ENCODE measurements around the gene ZDHHC11B.
"Not testable (repeated sequence)": the region's sequence is repeated elsewhere in the genome, so short reads cannot be mapped to it uniquely, and the experiment has no call there.

The ZDHHC11B gene

DNA sequence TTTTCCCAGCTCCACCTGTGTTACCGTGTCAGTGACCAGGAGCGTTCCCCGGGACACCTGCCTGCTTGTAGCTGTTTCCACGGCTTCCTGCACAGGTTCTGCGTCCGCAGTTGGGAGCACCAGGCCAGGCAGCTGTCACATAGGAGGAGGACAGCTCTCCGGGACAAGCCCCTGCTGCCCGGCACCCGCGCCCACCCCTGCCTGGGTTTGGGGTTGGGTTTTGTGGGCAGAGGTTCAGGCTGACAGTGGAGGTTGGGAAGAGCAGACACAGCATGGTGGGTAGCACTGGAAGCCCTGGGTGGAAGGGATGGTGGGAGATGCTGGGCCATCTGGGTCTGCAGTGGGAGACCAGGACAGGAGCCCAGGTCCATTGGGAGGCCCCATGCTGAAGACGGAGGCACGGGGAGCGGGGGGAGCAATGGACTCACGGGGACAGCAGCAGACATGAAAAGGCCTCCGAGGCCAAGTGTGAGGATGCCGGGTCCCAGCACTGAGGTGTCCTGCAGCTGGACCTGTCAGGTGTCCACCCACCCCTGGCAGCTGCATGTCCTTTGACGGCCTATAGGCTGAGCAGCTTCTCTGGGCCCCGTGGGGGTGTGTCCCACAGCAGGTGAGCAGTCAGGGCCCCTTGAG lies 2.8 kb upstream of the ZDHHC11B start:
- 88% methylated on average over 8 of the region's 18 CpGs for WGBS
- not testable (repeated sequence) for H3K27ac ChIP-seq (ENCODE audit: low read length, poor library complexity, severe bottlenecking)

DNA sequence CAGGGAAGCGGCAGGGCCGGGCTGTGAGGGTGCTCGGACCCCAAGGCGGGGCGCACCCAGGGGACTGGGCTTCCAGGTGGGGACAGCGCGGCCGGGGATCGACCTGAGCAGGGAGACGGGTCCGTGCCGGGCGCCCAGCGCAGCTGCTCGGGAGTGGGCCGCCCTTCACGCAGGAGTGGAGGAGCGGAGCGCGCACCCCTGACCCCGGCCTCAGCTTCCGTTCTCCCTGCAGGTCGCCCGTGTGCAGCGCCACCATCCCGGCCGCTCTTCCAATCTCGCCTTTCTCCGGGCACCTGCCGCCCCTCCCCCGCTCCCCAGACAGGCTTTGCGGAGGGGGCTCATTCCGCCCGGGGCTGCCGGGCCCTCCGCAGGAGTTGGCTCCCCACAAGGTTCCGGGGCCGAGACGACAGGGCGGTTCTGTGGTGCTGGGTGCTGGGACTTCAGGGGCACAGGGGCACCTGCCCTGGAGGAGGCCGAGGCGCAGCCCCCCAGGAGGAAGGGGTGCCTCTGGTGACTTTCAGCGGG lies 714 bp upstream of the ZDHHC11B start:
- not testable (repeated sequence) for H3K14ac ChIP-seq (ENCODE audit: low read length in 2 of 2); H3K27me3 ChIP-seq (ENCODE audit: control insufficient read depth in 1 of 2, insufficient read depth in 1 of 2, low read length in 2 of 2); H3K27ac ChIP-seq (ENCODE audit: low read length, poor library complexity, severe bottlenecking); H3K18ac ChIP-seq (ENCODE audit: low read depth in 1 of 2, low read length in 2 of 2); DNase-seq; H3K79me1 ChIP-seq (replicated peaks; ENCODE audit: low read length, poor library complexity, severe bottlenecking); H4K8ac ChIP-seq (ENCODE audit: low read length); H3K23ac ChIP-seq (ENCODE audit: low read length in 2 of 2); H3K9ac ChIP-seq (ENCODE audit: low read length); H2BK5ac ChIP-seq (ENCODE audit: low read depth, low read length, poor library complexity, severe bottlenecking); H2BK12ac ChIP-seq (ENCODE audit: low read length in 2 of 2); H4K91ac ChIP-seq (ENCODE audit: low read length); H2AK5ac ChIP-seq (ENCODE audit: low read length, severe bottlenecking); H3K36me3 ChIP-seq (ENCODE audit: control insufficient read depth in 1 of 2, insufficient read depth in 2 of 2, low read depth in 1 of 2, low read length in 2 of 2); H3K9me3 ChIP-seq (ENCODE audit: control insufficient read depth, low read length); H2BK15ac ChIP-seq (ENCODE audit: low read depth, poor library complexity, severe bottlenecking); H2AFZ ChIP-seq (ENCODE audit: low read depth, low read length); H2BK120ac ChIP-seq (ENCODE audit: low read depth, low read length); H3K4ac ChIP-seq (ENCODE audit: low read depth in 1 of 2, low read length in 2 of 2)
- 33% methylated on average over 15 of the region's 43 CpGs for WGBS
- H3K4me3 ChIP-seq (ENCODE audit: insufficient read depth in 1 of 2, low read depth in 1 of 2, low read length in 2 of 2), result peak overlapping the region in 1 of 2 experiments; percentile 56
- H3K4me1 ChIP-seq (ENCODE audit: control insufficient read depth, insufficient read depth, low read depth, low read length), result peaks cover 17% of the 10 kb centered on the region
- H3K4me2 ChIP-seq (ENCODE audit: low read length, poor library complexity, severe bottlenecking), result peak overlapping the region; percentile 88

More for the DNA sequence above, 2.8 kb upstream of the ZDHHC11B start:
- not testable (repeated sequence) for H2BK12ac ChIP-seq (ENCODE audit: low read length in 2 of 2); H3K79me1 ChIP-seq (replicated peaks; ENCODE audit: low read length, poor library complexity, severe bottlenecking); H3K4me3 ChIP-seq (ENCODE audit: insufficient read depth in 1 of 2, low read depth in 1 of 2, low read length in 2 of 2); H2AK5ac ChIP-seq (ENCODE audit: low read length, severe bottlenecking); H3K9ac ChIP-seq (ENCODE audit: low read length); DNase-seq; H3K14ac ChIP-seq (ENCODE audit: low read length in 2 of 2); H2BK15ac ChIP-seq (ENCODE audit: low read depth, poor library complexity, severe bottlenecking); H3K4ac ChIP-seq (ENCODE audit: low read depth in 1 of 2, low read length in 2 of 2); H4K8ac ChIP-seq (ENCODE audit: low read length); H3K18ac ChIP-seq (ENCODE audit: low read depth in 1 of 2, low read length in 2 of 2); H3K23ac ChIP-seq (ENCODE audit: low read length in 2 of 2); H3K36me3 ChIP-seq (ENCODE audit: control insufficient read depth in 1 of 2, insufficient read depth in 2 of 2, low read depth in 1 of 2, low read length in 2 of 2); H3K9me3 ChIP-seq (ENCODE audit: control insufficient read depth, low read length); H4K91ac ChIP-seq (ENCODE audit: low read length); H2BK120ac ChIP-seq (ENCODE audit: low read depth, low read length); H3K4me2 ChIP-seq (ENCODE audit: low read length, poor library complexity, severe bottlenecking); H2AFZ ChIP-seq (ENCODE audit: low read depth, low read length); H2BK5ac ChIP-seq (ENCODE audit: low read depth, low read length, poor library complexity, severe bottlenecking); H3K27me3 ChIP-seq (ENCODE audit: control insufficient read depth in 1 of 2, insufficient read depth in 1 of 2, low read length in 2 of 2)
- peaks cover 17% of the 10 kb centered on the region for H3K4me1 ChIP-seq (ENCODE audit: control insufficient read depth, insufficient read depth, low read depth, low read length)

DNA sequence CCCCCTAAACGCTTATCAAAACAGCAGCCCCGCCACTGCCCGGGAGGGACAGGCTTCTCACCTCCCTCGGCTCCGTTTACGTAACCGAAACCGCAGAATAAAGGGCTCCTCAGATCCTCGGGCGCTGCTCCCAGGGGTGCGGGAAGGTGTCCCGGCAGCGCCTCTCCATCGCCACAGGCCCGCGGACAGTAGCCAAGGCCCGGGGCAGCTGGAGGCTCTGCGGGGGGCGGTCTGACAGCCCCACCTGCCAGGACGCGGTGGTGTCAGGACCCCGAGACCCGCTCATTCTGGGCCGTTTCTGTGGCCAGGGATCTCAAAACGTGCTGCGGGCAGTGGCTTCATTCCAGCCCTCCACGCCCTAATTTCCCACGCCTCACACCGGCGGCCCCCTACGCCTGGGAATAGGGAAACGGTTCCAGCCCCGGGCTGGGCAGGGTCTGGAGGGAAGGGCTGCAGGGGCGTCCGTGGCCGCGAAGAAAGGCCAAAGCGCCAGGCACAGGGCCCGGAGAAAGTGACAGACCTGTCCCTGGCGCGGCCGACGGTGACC lies 575 bp downstream of the ZDHHC11B start:
- not testable (repeated sequence) for H3K4ac ChIP-seq (ENCODE audit: low read depth in 1 of 2, low read length in 2 of 2); H2BK5ac ChIP-seq (ENCODE audit: low read depth, low read length, poor library complexity, severe bottlenecking); H3K9me3 ChIP-seq (ENCODE audit: control insufficient read depth, low read length); H2BK120ac ChIP-seq (ENCODE audit: low read depth, low read length); H2AK5ac ChIP-seq (ENCODE audit: low read length, severe bottlenecking); H2AFZ ChIP-seq (ENCODE audit: low read depth, low read length); H3K27ac ChIP-seq (ENCODE audit: low read length, poor library complexity, severe bottlenecking); H3K36me3 ChIP-seq (ENCODE audit: control insufficient read depth in 1 of 2, insufficient read depth in 2 of 2, low read depth in 1 of 2, low read length in 2 of 2); H4K8ac ChIP-seq (ENCODE audit: low read length); H3K4me3 ChIP-seq (ENCODE audit: insufficient read depth in 1 of 2, low read depth in 1 of 2, low read length in 2 of 2); H3K27me3 ChIP-seq (ENCODE audit: control insufficient read depth in 1 of 2, insufficient read depth in 1 of 2, low read length in 2 of 2); H2BK15ac ChIP-seq (ENCODE audit: low read depth, poor library complexity, severe bottlenecking); H3K79me1 ChIP-seq (replicated peaks; ENCODE audit: low read length, poor library complexity, severe bottlenecking); H3K9ac ChIP-seq (ENCODE audit: low read length); H2BK12ac ChIP-seq (ENCODE audit: low read length in 2 of 2); H3K23ac ChIP-seq (ENCODE audit: low read length in 2 of 2); H4K91ac ChIP-seq (ENCODE audit: low read length); H3K14ac ChIP-seq (ENCODE audit: low read length in 2 of 2); H3K18ac ChIP-seq (ENCODE audit: low read depth in 1 of 2, low read length in 2 of 2)
- Histone ChIP-seq H3K4me2 (ENCODE audit: low read length, poor library complexity, severe bottlenecking) (peak overlapping the region; percentile 77), H3K4me1 (ENCODE audit: control insufficient read depth, insufficient read depth, low read depth, low read length) (peaks cover 17% of the 10 kb centered on the region)
- WGBS, result 16% methylated on average over 41 of the region's 43 CpGs
- DNase-seq, result peak; percentile 27

DNA sequence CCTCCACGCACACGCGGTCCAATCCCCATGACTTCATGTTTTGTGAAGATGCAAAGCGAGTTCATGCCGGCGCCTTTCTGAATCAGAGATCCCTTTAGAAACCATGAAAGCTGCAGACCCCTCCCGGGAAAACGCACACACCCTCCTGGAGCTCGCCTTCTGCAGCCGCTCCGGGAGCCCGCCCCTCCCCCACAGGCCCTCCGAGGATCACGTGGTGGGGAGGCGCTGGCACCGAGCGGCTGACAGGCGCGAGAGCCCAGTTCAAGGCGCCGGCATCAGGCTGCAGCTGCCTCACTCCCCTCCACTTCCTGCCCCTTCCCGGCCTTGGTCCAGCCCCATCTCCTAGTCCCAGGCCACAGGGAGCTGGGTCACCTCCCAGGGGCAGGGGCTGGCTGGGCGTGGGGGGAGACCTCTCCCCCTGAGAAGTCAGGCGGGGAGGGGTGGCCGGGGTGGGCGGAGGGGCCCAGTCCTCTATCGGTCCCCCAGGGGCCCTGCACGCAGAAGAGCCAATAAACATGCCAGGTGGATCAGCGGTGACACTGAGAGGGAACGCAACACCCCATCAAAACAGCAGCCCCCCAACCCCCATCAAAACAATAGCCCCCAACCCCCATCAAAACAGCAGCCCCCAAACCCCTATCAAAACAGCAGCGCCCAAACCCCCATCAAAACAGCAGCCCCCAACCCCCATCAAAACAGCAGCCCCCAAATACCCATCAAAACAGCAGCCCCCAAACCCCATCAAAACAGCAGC lies 1.3 kb downstream of the ZDHHC11B start:
- H3K79me1 ChIP-seq (replicated peaks; ENCODE audit: low read length, poor library complexity, severe bottlenecking); H3K36me3 ChIP-seq (ENCODE audit: control insufficient read depth in 1 of 2, insufficient read depth in 2 of 2, low read depth in 1 of 2, low read length in 2 of 2); H3K27ac ChIP-seq (ENCODE audit: low read length, poor library complexity, severe bottlenecking); H2AFZ ChIP-seq (ENCODE audit: low read depth, low read length); H3K4ac ChIP-seq (ENCODE audit: low read depth in 1 of 2, low read length in 2 of 2); H3K4me2 ChIP-seq (ENCODE audit: low read length, poor library complexity, severe bottlenecking); H4K8ac ChIP-seq (ENCODE audit: low read length); H2BK120ac ChIP-seq (ENCODE audit: low read depth, low read length); H3K23ac ChIP-seq (ENCODE audit: low read length in 2 of 2); H3K9ac ChIP-seq (ENCODE audit: low read length); H3K18ac ChIP-seq (ENCODE audit: low read depth in 1 of 2, low read length in 2 of 2); H4K91ac ChIP-seq (ENCODE audit: low read length); H3K9me3 ChIP-seq (ENCODE audit: control insufficient read depth, low read length); H3K14ac ChIP-seq (ENCODE audit: low read length in 2 of 2); H3K27me3 ChIP-seq (ENCODE audit: control insufficient read depth in 1 of 2, insufficient read depth in 1 of 2, low read length in 2 of 2); H2BK15ac ChIP-seq (ENCODE audit: low read depth, poor library complexity, severe bottlenecking); DNase-seq; H3K4me3 ChIP-seq (ENCODE audit: insufficient read depth in 1 of 2, low read depth in 1 of 2, low read length in 2 of 2); H2AK5ac ChIP-seq (ENCODE audit: low read length, severe bottlenecking); H2BK5ac ChIP-seq (ENCODE audit: low read depth, low read length, poor library complexity, severe bottlenecking); H2BK12ac ChIP-seq (ENCODE audit: low read length in 2 of 2): not testable (repeated sequence)
- 31% methylated on average over 13 of the region's 31 CpGs for WGBS
- peaks cover 17% of the 10 kb centered on the region for H3K4me1 ChIP-seq (ENCODE audit: control insufficient read depth, insufficient read depth, low read depth, low read length)

All from mesenchymal stem cell (in vitro differentiated cells and primary cell).